Mammary epithelial cell (primary cell): ENCODE results near the gene C3orf18.

Source experiments
- CTCF ChIP-seq, 2 donors: IDR thresholded peaks in 1 of 2; conservative IDR thresholded peaks in 1 of 2; 2 replicates each; pipeline ENCODE4 v1.5.1; 2011 to 2012; ENCODE audit warnings: inconsistent platforms in 2 of 2, low read length in 2 of 2, mild to moderate bottlenecking in 2 of 2, control low read depth in 1 of 2, low read depth in 1 of 2; ENCODE audit not compliant: insufficient read depth in 1 of 2; ENCODE audit errors: extremely low read depth in 1 of 2
- EZH2 ChIP-seq: IDR thresholded peaks from 2 replicates; pipeline ENCODE4 v1.6.1; 2012; ENCODE audit warnings: low read length, inconsistent platforms, borderline replicate concordance

- no peak for TF ChIP-seq CTCF (conservative IDR thresholded peaks at IDR 0.05 in 1 of 2, IDR thresholded peaks at IDR 0.05 in 1 of 2; ENCODE audit: extremely low read depth in 1 of 2, insufficient read depth in 1 of 2, low read depth in 1 of 2, low read length in 2 of 2)
- no peak for TF ChIP-seq EZH2
Observed at GRCh38 chr3:50534681-50535330, 32.7 kb downstream of the C3orf18 start.
